HFF-Myc (cell line): Measurements from ENCODE around the gene ZMYM4.

Experiments
- DNase-seq: peaks from one replicate; pipeline ENCODE4 v3.0.0-alpha.2; 2011; ENCODE audit warnings: low read depth; ENCODE audit errors: extremely low read depth
- H3K4me3 ChIP-seq: replicated peaks from 2 replicates; pipeline ENCODE4 v1.5.1; 2011; ENCODE audit warnings: low read depth, mild to moderate bottlenecking, control low read depth, low read length
- CTCF ChIP-seq: IDR thresholded peaks from 2 replicates; pipeline ENCODE4 v1.5.1; 2012; ENCODE audit warnings: mild to moderate bottlenecking, low read depth, low read length, control low read depth; ENCODE audit errors: missing control alignments

ZMYM4 gene

GRCh38 chr1:35297886-35298285 lies 29.4 kb downstream of the ZMYM4 start:
- DNase-seq = no peak
- TF ChIP-seq CTCF = no peak
- no peak overlapping the region for H3K4me3 ChIP-seq

- TF ChIP-seq CTCF = peak; percentile 30
- no peak for DNase-seq
- H3K4me3 ChIP-seq = no peak overlapping the region
Measured at GRCh38 chr1:35298464-35298863, 30.0 kb downstream of the ZMYM4 start.

GRCh38 chr1:35300376-35300775 lies 31.9 kb downstream of the ZMYM4 start:
- TF ChIP-seq CTCF = no peak
- no peak overlapping the region for H3K4me3 ChIP-seq
- no peak for DNase-seq

GRCh38 chr1:35301674-35302392 lies 33.3 kb downstream of the ZMYM4 start:
- no peak for TF ChIP-seq CTCF
- no peak for DNase-seq
- no peak overlapping the region for H3K4me3 ChIP-seq

- no peak overlapping the region for H3K4me3 ChIP-seq
- DNase-seq = no peak
- no peak for TF ChIP-seq CTCF
Measured at GRCh38 chr1:35305383-35305782, 36.9 kb downstream of the ZMYM4 start.

- DNase-seq = no peak
- TF ChIP-seq CTCF = no peak
- no peak overlapping the region for H3K4me3 ChIP-seq
Measured at GRCh38 chr1:35315649-35316048, 47.1 kb downstream of the ZMYM4 start.

- H3K4me3 ChIP-seq = no peak overlapping the region
- no peak for DNase-seq
- no peak for TF ChIP-seq CTCF
Measured at GRCh38 chr1:35316264-35316663, 47.8 kb downstream of the ZMYM4 start.
